T-helper 1 cell treated with Interleukin-12 subunit alpha and Interleukin-12 subunit beta and Interleukin-4 antibody, amounts not matched to agents 30 μg/mL and 1 μg/mL, for 36 hours (primary cell): Measurements from ENCODE around the gene CEP112.

Source experiments
- H3K27ac Mint-ChIP-seq: one replicate; pipeline ENCODE4 v1.8.0; 2021; ENCODE audit warnings: mild to moderate bottlenecking, mixed read lengths
- H3K27me3 Mint-ChIP-seq: one replicate; pipeline ENCODE4 v1.8.0; 2021; ENCODE audit warnings: low read depth, mixed read lengths
- H3K36me3 Mint-ChIP-seq: one replicate; pipeline ENCODE4 v1.8.0; 2021; ENCODE audit warnings: low read depth, mixed read lengths
- H3K4me1 Mint-ChIP-seq: one replicate; pipeline ENCODE4 v1.8.0; 2021; ENCODE audit warnings: low read depth, mixed read lengths
- H3K4me3 Mint-ChIP-seq: one replicate; pipeline ENCODE4 v1.8.0; 2021; ENCODE audit warnings: mild to moderate bottlenecking, moderate library complexity, mixed read lengths
- H3K9me3 Mint-ChIP-seq: one replicate; pipeline ENCODE4 v1.8.0; 2021; ENCODE audit warnings: mixed read lengths

CEP112 gene

GRCh38 chr17:65780111-65780510 is 411.8 kb downstream of the CEP112 start:
- peaks cover 5% of the 10 kb centered on the region for H3K27me3 Mint-ChIP-seq
- H3K4me3 Mint-ChIP-seq, result no peak overlapping the region
- H3K27ac Mint-ChIP-seq, result no peak overlapping the region
- no peaks in the 10 kb centered on the region for H3K36me3 Mint-ChIP-seq
- H3K4me1 Mint-ChIP-seq, result no peaks in the 10 kb centered on the region
- H3K9me3 Mint-ChIP-seq, result no peaks in the 10 kb centered on the region

DNA sequence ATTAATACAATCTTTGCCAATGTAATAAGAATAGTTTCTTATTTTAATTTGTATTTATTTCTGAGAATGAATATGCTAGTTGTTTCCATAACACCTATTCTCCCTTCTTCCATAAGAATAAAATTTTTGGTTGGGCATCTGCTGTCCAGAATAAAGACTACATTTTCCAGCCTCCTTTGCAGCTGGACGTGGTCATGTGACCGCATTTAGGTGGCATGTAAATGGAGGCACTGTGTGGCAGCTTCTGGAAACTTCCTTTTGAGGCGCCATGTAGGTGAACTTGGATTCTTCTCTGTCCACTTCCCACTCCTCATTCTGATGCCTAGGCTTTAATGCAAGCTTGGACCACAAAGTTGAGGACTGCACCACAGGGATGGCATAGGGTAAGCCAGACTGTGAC is 415.0 kb downstream of the CEP112 start:
- Mint-ChIP-seq H3K4me1 (no peaks in the 10 kb centered on the region), H3K36me3 (no peaks in the 10 kb centered on the region), H3K27me3 (no peaks in the 10 kb centered on the region), H3K9me3 (no peaks in the 10 kb centered on the region), H3K4me3 (no peak overlapping the region), H3K27ac (no peak overlapping the region)

DNA sequence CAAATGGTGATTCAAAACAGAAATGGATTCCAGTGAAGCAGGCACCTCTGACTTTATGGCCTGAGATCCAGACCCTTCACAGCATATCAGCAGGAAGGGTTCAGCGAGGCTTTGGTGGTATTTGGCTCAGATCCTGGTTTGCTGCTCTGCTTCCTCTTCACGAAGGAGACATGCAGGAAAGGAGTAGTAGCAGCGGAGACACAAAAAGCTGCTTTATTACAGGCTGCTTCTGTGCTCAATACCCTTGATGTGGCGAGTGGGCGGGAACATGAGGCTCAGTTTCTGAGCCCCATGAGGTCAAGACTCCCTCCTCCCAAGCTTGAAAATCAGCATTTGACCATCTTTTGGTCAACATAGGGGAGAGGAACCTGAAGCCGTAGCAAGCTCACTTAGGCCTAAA is 417.1 kb downstream of the CEP112 start:
- Mint-ChIP-seq H3K9me3 (no peaks in the 10 kb centered on the region), H3K36me3 (no peaks in the 10 kb centered on the region), H3K27ac (no peak overlapping the region)

GRCh38 chr17:65772989-65773388 is 418.9 kb downstream of the CEP112 start:
- Mint-ChIP-seq H3K36me3 (no peaks in the 10 kb centered on the region), H3K9me3 (no peaks in the 10 kb centered on the region), H3K27ac (no peak overlapping the region), H3K27me3 (no peaks in the 10 kb centered on the region), H3K4me3 (no peak overlapping the region), H3K4me1 (no peaks in the 10 kb centered on the region)

More for the DNA sequence above, 417.1 kb downstream of the CEP112 start:
- Mint-ChIP-seq H3K27me3 (no peaks in the 10 kb centered on the region), H3K4me3 (no peak overlapping the region), H3K4me1 (no peaks in the 10 kb centered on the region)

DNA sequence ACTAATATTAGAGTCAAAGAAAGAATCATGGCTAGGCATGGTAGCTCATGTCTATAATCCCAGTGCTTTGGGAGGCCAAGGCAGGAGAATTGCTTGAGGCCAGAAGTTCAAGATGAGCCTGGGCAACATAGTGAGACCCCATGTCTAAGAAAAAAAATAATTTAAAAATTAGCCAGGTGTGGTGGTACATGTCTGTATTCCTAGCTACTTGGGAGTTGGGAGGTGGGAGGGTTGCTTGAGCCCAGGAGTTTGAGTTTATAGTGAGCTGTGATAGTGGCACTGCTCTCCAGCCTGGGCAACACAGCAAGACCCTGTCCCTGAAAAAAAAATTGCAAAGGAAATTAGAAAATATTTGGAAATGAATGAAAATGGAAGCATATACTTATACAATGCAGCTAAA is 420.2 kb downstream of the CEP112 start:
- Mint-ChIP-seq H3K9me3 (no peaks in the 10 kb centered on the region), H3K4me3 (no peak overlapping the region), H3K4me1 (no peaks in the 10 kb centered on the region), H3K27me3 (no peaks in the 10 kb centered on the region), H3K36me3 (no peaks in the 10 kb centered on the region), H3K27ac (no peak overlapping the region)

DNA sequence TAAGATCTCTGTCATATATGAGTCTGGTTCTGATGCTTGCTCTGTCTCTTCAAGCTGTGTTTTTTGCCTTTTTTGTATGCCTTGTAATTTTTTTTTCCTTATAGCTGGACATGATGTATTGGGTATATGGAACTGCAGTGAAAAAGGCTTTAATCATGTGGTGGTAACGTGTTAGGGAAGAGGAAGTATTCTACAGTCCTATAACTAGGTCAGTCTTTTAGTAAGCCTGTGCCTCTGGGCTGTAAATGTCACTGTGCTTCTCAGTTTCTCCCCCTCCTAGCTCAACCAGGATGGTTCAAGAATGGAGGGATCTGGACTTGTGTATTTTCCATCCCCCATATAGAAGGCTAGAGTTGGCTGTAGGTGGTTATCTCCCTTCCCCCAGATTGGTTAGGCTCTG is 428.1 kb downstream of the CEP112 start:
- H3K36me3 Mint-ChIP-seq, result no peaks in the 10 kb centered on the region
- H3K27ac Mint-ChIP-seq, result no peak overlapping the region
- H3K4me1 Mint-ChIP-seq, result no peaks in the 10 kb centered on the region
- H3K4me3 Mint-ChIP-seq, result no peak overlapping the region
- peaks cover 3% of the 10 kb centered on the region for H3K27me3 Mint-ChIP-seq
- H3K9me3 Mint-ChIP-seq, result no peaks in the 10 kb centered on the region

DNA sequence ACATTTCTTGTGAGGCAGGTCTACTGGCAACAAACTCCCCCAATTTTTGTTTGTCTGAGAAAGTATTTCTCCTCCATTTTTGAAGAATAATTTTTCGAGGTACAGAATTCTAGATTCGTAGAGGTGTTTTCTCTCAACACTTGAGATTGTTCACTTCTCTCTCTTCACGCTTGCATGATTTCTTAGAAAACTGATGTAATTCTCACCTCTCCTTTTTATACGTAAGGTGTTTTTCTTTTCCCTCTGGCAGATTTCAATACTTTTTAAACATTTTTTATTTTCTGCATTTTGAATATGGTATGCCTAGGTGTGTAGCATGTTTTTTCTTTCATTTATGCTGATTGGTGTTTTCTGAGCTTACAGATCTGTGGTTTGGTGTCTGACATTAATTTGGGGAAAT is 429.0 kb downstream of the CEP112 start:
- Mint-ChIP-seq H3K27me3 (peaks cover 3% of the 10 kb centered on the region), H3K9me3 (no peaks in the 10 kb centered on the region), H3K27ac (no peak overlapping the region), H3K36me3 (no peaks in the 10 kb centered on the region), H3K4me3 (no peak overlapping the region), H3K4me1 (no peaks in the 10 kb centered on the region)

DNA sequence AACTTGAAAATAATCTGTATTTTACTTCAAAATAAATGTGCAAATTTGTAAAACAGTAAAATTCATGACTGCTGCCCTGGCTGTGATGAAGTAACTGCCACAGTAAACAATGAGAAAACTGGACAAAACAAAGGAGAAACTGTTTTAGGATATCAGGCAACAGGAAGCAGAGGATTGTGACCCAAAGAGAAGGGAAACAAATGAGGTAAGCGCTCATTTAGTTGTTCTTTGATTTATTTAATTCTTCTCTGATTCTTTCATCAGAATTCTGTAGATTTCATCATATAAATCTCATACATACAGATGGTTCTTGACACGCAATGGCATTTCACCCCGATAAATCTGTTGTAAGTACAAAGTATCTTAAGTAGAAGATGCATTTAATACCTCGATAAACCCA is 432.4 kb downstream of the CEP112 start:
- no peaks in the 10 kb centered on the region for H3K4me1 Mint-ChIP-seq
- peaks cover 3% of the 10 kb centered on the region for H3K27me3 Mint-ChIP-seq
- peaks cover 8% of the 10 kb centered on the region for H3K9me3 Mint-ChIP-seq
- no peak overlapping the region for H3K4me3 Mint-ChIP-seq
- H3K27ac Mint-ChIP-seq, result no peak overlapping the region
- H3K36me3 Mint-ChIP-seq, result no peaks in the 10 kb centered on the region

GRCh38 chr17:65756760-65757159 is 435.2 kb downstream of the CEP112 start:
- peaks cover 13% of the 10 kb centered on the region for H3K9me3 Mint-ChIP-seq
- H3K27me3 Mint-ChIP-seq, result no peaks in the 10 kb centered on the region
- H3K4me1 Mint-ChIP-seq, result no peaks in the 10 kb centered on the region
- no peak overlapping the region for H3K4me3 Mint-ChIP-seq
- H3K27ac Mint-ChIP-seq, result no peak overlapping the region
- no peaks in the 10 kb centered on the region for H3K36me3 Mint-ChIP-seq

DNA sequence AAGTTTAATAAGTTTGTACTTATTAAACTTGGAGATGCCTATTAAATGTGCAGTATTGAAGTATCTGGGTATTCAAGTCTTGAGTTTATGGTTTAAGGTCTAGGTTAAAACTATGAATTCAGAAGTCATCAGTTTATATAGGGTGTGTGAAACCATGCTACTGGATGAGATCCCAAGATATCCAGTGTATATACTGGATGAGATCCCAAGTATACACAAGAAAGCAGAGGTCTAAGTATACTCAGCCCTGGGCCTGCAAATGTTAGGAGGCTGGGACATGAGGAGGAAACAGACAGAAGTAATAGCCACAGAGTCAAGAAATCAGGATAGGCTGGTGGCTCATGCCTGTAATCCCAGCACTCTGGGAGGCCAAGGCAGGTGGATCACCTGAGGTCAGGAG is 436.1 kb downstream of the CEP112 start:
- peaks cover 13% of the 10 kb centered on the region for H3K9me3 Mint-ChIP-seq
- H3K36me3 Mint-ChIP-seq, result no peaks in the 10 kb centered on the region
- no peak overlapping the region for H3K4me3 Mint-ChIP-seq
- no peak overlapping the region for H3K27ac Mint-ChIP-seq
- H3K4me1 Mint-ChIP-seq, result peaks cover 5% of the 10 kb centered on the region
- no peaks in the 10 kb centered on the region for H3K27me3 Mint-ChIP-seq

DNA sequence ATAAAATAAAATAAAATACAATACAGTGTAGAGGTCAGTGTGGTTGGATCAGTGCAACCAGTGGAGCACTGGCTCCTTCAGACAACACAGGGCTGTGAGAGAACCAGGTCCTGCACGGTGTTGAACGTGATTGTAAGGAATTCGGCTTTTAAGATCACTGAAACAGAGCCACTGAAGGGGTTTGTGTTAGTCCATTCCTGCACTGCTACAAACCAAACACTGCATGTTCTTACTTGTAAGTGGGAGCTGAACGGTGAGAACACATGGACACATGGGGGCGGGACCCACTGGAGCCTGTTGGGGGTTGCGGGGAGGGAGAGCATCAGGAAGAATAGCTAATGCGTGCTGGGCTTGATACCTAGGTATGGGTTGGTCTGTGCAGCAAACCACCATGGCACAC is 437.3 kb downstream of the CEP112 start:
- Mint-ChIP-seq H3K36me3 (no peaks in the 10 kb centered on the region), H3K4me1 (peaks cover 9% of the 10 kb centered on the region), H3K4me3 (no peak overlapping the region), H3K27me3 (no peaks in the 10 kb centered on the region), H3K9me3 (peaks cover 13% of the 10 kb centered on the region), H3K27ac (no peak overlapping the region)

DNA sequence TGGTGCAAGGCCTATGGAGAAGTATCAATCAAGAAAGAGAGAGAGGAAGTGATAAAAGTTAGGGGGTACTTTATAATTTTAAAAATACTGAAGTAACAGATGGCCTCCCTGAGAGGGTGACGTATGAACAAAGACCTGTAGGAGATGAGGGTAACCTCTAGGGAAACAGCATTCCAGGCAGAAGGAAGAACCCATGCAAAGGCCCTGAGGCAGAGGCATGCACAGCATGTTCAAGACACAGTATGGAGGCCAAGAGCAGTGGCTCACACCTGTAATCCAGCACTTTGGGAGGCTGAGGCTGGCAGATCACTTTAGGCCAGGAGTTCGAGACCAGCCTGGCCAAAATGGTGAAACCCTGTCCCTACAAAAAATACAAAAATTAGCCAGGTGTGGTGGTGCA is 437.9 kb downstream of the CEP112 start:
- Mint-ChIP-seq H3K27ac (no peak overlapping the region), H3K4me3 (no peak overlapping the region), H3K9me3 (peaks cover 13% of the 10 kb centered on the region), H3K27me3 (no peaks in the 10 kb centered on the region), H3K36me3 (no peaks in the 10 kb centered on the region), H3K4me1 (peaks cover 9% of the 10 kb centered on the region)

DNA sequence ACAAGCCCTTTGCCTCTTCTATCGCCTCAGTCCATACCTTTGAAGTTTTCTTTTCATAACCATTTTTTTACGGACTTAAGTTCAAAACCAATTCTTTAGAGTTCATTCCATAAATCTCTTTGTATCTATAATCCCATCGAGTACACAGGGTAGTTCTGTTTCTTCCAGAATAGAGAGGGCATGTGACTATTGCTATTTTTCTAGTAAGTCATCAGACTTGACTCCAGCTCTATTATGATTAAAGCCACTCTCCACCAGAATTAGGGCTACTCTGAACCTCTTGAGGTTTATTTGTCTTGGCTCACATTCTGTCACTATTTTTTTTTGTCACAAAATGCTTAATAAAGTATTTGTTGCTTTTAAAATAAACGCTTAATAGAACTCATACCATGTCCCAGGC is 438.6 kb downstream of the CEP112 start:
- Mint-ChIP-seq H3K27ac (no peak overlapping the region), H3K9me3 (peaks cover 13% of the 10 kb centered on the region), H3K36me3 (no peaks in the 10 kb centered on the region), H3K27me3 (no peaks in the 10 kb centered on the region), H3K4me3 (no peak overlapping the region), H3K4me1 (peaks cover 9% of the 10 kb centered on the region)

DNA sequence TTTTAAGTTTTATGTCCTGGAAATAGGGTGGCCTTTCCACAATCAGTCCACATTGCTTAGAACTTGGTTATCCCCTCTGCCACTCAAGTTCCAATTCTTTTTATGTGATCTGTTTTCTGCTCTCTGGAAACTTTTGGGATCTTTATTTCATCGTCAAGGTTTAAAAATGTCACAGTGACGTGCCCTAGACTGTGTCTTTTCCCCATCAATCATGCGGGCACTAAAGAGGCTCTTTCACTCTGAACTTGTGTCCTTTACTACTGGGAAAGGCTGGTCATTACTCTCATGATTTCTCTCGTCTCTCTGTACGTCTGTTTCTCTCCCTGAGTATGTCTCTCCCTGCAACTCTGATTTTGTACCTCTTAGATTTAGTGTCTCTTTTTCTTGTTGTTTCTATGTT is 440.7 kb downstream of the CEP112 start:
- H3K36me3 Mint-ChIP-seq, result no peaks in the 10 kb centered on the region
- H3K27ac Mint-ChIP-seq, result no peak overlapping the region
- no peak overlapping the region for H3K4me3 Mint-ChIP-seq
- H3K27me3 Mint-ChIP-seq, result no peaks in the 10 kb centered on the region
- peaks cover 13% of the 10 kb centered on the region for H3K9me3 Mint-ChIP-seq
- peaks cover 9% of the 10 kb centered on the region for H3K4me1 Mint-ChIP-seq

- no peak overlapping the region for H3K27ac Mint-ChIP-seq
- no peaks in the 10 kb centered on the region for H3K27me3 Mint-ChIP-seq
- no peaks in the 10 kb centered on the region for H3K36me3 Mint-ChIP-seq
- H3K9me3 Mint-ChIP-seq, result peaks cover 12% of the 10 kb centered on the region
- peaks cover 9% of the 10 kb centered on the region for H3K4me1 Mint-ChIP-seq
- H3K4me3 Mint-ChIP-seq, result no peak overlapping the region
These were observed 441.3 kb downstream of the CEP112 start for GRCh38 chr17:65750631-65751115.

- Mint-ChIP-seq H3K9me3 (peaks cover 7% of the 10 kb centered on the region), H3K36me3 (no peaks in the 10 kb centered on the region), H3K27me3 (no peaks in the 10 kb centered on the region), H3K4me3 (no peak overlapping the region), H3K4me1 (peaks cover 9% of the 10 kb centered on the region), H3K27ac (no peak overlapping the region)
These were observed 441.8 kb downstream of the CEP112 start for GRCh38 chr17:65750166-65750565.
